GM18907 (cell line): ENCODE results near the gene APEX1.
"Not testable (repeated sequence)": the region's sequence is repeated elsewhere in the genome, so short reads cannot be mapped to it uniquely, and the experiment has no call there.

Experiments used
- ATAC-seq: cut with Tn5 transposase; IDR thresholded peaks from one replicate; pipeline ENCODE4 v1.9.1; 2021; ENCODE audit warnings: mild to moderate bottlenecking, moderate library complexity; ENCODE audit not compliant: unreplicated experiment

APEX1 gene

DNA sequence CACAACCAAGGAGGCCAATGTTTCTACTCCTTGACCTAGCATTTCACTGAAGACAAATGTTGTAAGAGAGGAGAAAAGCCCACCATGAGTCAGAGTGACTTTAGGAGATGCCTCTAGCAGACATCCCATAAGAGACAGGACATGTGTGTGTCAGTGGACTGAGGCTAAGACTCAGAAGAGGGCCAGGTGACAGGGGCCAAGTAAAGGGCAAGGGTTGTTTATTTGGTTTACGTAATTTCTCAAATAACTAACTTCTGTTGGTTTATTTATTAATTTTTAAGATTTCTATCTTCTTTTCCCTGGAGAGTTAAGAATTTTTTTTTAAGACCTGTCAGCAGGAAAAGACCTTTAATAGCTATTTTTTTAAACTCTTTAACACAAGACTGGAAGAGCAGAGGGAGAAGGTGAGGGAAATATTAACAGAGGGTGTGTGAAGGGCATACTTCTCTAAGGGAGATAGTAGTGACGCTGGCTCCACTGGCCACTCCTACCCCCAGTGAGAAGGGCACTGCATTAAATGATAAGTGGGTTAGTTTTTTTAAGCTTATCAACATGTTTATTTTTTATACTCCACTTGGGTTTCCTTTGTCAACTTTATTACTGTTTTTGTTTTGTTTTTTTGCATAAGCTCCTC, 17.6 kb downstream of the APEX1 start:
- no peak for ATAC-seq

DNA sequence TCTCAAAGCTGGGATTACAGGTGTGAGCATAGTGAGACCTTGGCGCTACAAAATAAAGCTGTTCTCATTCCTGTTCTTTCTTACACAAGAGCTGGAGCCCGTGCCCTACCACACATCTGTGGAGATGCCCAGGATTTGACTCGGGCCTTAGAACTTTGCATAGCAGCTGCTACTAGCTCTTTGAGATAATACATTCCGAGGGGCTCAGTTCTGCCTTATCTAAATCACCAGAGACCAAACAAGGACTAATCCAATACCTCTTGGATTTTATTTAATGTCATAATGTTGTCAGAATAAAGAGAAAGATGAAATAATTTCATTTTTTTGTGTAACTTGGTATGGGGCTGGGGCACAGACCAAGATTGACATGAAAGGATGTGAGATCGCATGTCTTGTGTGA, 21.8 kb downstream of the APEX1 start:
- no peak for ATAC-seq

DNA sequence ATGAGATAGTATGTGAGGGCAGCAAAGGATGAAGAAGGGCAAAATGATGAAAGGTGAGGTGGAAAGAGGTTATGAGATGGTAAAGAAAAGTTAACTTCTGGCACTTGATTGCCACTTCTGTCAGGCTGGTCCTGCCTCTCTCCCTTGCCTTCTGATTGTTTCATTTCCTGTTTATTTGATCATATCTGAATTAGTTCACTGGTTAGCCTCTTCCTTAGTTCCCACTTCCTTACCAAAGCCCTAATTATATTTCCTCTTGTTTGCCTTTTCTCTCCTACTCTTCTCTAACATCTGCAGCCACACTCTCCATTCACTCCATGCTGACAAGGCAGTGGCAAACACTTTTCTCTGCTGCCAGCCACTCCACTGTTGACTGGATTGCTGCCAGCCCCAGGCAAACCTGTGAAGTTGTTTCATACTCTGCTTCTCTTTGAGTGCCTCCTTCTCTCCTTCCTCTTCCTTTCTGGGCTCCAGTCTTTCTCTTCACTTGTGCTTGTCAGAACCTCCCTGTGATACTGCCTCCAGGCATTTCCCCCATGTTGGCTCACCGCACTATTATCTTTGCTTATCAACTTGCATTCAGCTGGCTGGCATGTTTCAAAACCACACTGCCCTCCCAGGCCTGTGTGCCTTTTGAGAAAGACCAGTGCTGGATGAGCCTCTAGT, 22.3 kb downstream of the APEX1 start:
- no peak for ATAC-seq

DNA sequence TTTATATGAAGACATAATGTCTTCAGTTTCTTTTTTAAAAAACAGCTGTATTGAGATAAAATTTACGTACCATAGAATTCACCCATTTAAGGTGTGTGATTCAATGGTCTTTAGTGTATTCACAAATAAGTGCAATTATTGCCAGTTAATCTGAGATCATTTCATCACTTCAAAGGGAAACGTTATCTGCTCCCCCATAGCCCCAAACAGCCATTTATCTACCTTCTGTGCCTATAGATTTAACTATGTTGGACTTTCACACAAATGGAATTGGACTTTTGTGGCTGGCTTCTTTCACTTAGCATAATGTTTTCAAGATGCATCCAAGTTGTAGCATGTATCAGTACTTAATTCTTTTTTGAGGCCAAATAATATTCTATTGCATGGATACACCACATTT, 23.9 kb downstream of the APEX1 start:
- ATAC-seq, result no peak

DNA sequence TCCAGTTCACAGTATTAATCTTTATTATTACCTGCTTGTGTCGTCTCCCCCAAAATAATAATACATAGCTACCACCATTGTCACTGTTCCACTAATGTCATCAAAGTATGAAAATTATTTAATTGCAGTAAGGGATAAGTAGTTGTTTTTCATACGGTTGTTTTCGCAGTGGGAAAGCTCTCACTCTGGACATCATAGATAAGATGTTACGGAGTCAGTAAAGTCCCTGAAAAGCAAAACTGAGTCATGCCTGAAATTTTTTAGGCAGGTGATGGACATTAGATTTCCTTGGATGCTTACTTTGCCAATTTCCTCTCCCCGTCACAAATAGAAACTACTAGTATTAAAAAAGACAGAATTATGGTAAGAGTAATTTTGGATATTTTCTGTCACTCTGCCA, 27.4 kb downstream of the APEX1 start:
- ATAC-seq, result no peak

DNA sequence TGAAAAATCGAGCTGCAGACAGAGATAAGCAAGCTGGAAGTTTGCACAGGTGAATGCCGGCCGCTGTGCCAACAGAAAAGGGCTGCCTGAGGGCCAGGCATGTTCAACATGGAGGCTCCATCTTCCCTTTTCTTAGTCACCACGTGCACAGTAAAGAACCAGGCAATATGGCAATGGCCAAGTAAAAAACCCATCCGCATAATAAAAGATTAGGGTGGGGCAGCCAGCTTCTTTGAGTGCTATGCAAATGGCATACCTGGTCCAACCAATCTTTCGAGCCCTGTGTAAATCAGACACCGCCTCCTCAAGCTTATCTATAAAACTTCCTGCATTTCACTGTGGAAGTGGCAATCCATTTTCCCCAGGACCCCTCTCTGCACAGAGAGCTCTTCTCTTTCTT, 30.9 kb downstream of the APEX1 start:
- no peak for ATAC-seq

DNA sequence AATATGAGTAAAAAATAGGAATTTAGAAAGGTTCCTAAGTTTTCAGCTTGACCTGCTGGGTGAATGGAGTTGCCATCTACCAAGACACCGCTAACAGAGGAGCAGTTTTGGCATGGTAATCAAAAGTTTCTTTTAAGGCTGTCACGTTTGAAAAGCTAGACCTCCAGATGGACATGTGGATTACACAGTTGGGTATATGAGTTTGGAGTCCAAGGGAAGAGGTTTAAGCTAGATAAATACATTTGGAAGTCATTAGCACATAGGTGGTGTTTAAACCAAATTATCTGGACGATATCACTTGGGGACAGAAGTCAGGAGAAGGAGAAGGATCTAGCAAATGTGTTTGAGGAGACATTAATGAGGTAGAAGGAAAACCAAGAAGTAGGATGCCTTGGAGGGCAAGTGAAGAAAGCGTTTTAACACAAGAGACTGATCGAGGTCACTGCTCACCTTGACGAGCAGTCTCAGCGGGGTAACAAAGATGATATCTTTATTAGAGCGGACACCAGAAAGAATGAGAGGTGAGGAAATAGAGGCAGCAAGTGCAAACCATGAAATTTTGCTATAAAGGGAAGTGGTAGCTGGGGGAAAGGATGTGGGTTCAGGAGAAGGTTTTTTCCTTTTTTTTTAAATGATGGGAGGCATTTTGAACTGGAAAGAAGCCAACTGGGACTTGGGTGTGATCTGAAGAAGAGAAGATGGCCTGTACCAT, 31.8 kb downstream of the APEX1 start:
- ATAC-seq, result no peak

DNA sequence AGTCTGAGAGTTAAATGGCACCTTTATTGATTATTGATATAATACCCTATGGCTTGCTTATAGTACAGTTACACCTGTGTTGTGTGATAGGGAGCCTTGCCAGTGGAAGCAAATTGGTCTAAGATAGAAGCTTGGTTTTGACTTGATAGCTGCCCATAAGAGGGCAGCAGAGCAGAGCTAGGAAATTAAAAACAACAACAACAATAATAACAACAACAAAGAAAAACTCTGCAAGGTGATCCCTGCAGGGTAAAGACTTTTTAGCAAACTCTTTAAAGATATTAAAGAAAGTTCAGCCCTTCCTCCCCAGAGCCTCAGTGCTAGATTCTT, 32.3 kb downstream of the APEX1 start:
- ATAC-seq, result no peak

DNA sequence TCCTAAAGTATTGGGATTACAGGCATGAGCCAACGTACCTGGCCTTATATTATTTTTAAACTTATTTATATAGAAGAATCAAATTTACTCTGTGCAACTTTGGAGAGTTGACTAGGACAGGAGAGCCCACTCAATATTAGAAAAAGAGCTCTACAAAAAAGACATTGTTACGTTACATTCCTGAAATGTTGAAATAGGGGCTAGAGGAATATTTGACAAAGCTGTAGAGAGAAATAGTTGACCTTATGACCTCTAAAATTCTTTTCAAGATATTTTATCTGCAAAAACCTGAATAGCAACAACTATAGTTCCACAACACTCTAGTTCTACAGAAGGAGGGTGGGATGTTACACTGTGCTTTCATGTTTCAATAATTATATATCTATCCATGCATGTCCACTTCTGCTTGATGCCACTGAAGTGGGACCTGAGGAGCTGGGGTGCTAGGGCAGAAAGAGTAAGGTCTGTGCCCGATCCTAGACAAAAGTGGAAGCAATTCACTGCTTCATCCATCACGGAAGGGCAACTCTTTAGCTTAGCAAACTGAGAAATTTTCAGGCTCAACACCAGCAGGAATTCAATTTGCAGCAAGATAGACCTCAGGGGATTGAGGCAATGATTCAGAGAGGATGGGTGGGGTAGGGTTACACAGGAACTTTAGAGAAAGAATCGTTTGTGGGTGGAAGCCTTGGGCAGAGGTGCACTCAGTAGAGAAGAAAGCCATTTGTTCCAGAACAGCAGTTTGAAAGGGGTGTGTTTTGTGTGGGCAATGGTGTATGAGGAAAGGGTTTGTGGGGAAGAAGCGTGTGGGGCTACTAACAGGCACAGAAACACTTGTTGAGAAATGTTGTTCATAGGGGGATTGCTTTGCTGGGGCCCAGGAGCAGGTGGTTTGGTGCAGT, 34.3 kb downstream of the APEX1 start:
- peak; percentile 66 for ATAC-seq

DNA sequence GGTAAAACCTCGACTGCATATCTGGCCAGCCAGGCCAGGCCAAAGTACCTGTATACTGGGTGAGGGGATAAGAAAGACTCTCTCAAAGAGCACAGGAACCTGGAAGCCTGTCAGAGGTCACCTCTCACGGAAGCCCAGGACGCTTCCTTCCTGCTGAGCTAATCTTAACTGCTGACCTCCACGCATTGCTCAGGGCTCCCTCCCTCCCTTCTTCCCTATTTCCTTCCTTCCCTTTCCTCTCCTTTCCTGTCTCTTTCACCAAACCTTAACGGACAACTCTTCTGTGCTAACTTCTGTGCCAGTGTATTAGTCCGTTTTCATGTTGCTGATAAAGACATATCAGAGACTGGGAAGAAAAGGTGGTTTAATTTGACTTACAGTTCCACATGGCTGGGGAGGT, 35.5 kb downstream of the APEX1 start:
- no peak for ATAC-seq

DNA sequence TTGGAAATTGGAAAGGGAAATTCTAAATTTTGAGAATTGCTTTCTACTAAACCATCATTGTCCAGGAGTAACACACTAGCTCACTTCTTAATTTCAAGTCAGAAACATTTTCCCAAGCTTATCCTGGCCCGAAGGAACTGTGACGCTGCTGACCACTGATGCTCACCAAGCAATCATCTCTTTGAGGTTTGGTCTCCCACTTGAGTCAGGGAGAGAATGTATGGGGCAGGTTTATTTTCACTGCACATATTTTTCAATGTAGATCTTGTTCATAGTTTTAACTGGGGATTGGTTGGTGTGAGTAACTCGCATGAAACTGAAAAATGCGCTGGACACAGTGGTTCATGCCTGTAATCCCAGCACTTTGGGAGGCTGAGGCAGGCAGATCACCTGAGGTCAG, 37.5 kb downstream of the APEX1 start:
- ATAC-seq, result no peak

DNA sequence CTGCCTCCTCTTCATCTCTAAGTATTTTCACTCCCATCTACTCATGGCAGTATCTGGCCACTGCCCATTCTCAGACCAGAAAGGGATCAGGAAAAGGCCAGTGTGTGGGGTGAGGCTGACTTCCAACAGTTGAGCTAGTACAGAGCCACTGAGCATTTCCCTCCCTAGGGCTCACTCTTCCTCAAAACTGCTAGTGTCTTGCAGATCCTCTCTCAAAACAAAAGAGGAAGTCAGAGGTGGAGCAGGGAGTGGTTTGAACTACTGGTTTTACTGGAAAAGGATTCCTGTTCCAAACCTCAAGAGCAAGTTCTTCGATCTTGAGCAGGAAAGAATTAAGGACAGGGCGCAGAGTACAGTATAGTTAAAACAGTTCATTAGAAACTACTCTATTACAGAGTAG, 38.6 kb downstream of the APEX1 start:
- ATAC-seq, result no peak

DNA sequence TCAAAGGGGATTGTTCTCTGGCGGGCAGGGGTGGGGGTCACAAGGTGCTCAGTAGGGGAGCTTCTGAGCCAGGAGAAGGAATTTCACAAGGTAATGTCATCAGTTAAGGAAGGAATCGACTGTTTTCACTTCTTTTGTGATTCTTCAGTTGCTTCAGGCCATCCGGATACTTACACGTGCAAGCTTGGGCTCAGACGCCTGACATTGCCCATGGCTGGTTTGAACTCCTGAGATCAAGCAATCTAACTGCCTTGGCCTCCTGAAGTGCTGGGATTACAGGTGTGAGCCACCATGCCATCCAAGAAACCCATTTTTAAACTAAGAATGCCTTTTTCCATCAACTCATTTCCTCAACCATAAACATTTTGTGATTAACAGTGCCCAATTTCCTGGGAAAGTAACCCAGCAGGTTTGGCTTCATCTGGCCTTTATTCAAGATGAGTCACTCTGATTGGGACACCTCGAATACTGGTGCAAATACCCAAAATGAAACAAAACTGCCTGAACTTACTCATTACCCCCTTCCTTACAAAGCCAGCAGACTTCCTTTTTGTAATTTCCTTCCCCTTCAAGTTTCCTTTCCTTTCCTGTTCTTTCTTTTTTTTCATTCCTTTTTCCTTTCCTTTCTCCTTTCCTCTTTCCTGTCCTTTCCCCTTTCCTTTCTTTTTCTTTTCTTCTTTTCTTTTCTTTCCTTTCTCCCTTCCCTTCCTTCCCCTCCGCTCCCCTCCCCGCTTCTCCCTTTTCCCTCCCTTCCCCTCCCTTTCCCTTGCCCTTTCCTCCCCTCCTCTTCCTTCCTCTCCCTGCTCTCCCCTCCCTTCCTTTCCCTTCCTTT, 40.1 kb downstream of the APEX1 start:
- no peak for ATAC-seq

DNA sequence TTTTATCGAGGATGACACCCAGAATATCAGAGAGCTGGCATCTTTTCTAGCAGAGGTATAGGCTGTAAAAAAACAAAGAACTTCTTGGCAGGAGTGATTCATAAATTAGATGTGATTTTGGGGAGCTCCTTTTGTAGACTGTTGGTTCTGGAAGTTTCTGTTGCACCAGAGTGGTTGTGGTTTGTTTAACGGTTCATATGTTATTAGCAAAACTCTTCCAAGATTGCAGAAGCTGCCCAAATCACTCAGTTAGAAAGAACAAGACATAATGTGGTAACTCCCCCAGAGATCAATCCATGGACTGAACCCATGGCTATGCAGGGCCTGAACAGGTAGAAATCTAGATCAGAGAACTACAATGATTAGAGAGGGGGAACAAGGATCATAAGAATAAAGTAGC, 43.6 kb downstream of the APEX1 start:
- no peak for ATAC-seq

DNA sequence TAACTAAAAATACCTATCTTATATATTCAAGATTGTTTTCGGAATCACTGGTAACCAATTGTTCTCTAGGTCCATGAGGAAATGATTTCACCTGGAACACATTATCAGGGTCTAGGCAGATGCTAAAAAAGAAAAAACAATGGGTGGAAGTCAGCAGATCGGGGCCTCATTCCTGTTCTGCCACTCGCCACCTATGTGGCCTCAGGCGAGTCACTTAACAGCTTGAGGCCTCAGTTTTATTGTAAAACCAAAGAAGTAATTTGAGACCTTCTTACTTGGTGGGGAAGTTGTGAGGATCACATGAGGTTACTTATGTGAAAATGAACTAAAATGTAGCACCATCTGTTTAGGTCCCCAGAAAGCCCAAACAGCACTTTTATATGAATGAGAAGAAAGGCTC, 44.1 kb downstream of the APEX1 start:
- ATAC-seq, result no peak

DNA sequence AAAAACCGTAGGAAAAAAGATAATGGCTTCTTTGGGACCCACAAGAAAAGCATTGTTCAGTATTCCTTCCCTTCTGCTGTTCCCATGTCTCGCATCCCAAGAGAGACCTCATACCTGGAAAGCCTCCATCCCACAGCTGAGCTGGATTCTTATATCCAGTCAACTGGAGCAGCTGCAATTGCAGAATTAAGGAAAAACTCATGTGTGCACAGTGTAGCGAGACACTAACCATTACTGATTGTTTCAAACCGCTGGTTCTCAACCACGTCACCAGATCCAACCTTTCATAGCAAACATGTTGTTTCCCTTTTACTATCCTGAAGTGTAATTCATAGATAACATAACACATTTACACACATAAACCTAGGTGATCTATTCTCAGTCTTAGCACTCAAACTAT, 44.9 kb downstream of the APEX1 start:
- ATAC-seq, result no peak

DNA sequence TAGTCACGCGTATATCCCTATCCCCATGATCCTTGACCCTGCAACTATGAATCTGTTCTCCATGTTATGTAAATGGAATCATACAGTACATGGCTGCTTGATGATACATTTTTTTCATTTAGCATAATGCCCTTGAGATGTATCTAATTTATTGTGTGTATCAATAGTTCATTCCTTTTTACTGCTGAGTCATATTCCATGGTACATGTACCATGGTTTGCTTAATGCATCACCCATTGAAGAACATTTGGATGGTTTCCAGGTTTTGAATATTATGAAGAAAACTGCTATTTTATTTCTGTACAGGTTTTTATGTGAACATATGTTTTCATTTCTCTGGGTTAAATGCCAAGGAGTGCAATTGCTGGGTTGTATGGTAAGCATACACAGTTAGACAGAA, 46.3 kb downstream of the APEX1 start:
- ATAC-seq, result no peak

DNA sequence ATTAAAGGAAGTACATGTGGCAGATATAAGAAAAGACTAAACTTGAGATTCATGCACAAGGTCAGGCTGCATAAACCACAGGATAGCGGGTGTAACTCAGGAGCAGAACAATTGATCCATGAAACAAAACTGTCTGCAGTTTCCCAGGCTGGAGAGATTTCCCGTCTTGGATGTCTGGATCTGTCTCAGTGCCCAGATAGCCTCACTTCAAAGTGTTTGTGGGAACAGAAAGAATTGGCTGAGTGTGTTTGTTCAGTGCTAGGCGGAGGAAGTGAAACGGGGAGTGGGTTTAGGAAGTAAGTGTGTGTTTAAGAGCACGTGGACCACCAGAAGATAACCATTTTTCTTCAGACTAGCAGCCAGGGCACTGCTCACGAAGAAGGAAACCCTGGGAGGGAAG, 48.9 kb downstream of the APEX1 start:
- ATAC-seq, result no peak

DNA sequence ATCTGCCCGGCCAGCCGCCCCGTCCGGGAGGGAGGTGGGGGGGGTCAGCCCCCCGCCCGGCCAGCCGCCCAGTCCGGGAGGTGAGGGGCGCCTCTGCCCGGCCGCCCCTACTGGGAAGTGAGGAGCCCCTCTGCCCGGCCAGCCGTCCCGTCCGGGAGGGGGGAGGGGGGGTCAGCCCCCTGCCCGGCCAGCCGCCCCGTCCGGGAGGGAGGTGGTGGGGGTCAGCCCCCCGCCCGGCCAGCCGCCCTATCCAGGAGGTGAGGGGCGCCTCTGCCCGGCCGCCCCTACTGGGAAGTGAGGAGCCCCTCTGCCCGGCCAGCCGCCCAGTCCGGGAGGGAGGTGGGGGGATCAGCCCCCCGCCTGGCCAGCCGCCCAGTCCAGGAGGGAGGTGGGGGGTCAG, 51.2 kb downstream of the APEX1 start:
- ATAC-seq, result not testable (repeated sequence)

DNA sequence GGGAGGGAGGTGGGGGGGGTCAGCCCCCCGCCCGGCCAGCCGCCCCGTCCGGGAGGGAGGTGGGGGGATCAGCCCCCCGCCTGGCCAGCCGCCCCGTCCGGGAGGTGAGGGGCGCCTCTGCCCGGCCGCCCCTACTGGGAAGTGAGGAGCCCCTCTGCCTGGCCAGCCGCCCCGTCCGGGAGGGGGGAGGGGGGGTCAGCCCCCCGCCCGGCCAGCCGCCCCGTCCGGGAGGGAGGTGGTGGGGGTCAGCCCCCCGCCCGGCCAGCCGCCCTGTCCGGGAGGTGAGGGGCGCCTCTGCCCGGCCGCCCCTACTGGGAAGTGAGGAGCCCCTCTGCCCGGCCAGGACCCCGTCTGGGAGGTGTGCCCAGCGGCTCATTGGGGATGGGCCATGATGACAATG, 51.7 kb downstream of the APEX1 start:
- ATAC-seq, result not testable (repeated sequence)
